Muscle layer of colon (tissue), 2 donors: ENCODE results near the gene PLCD3.

Experiments used
- H3K27ac ChIP-seq: one replicate; pipeline ENCODE4 v1.7.0; 2013; ENCODE audit warnings: low read depth, mild to moderate bottlenecking, low read length, moderate library complexity
- H3K27me3 ChIP-seq, 2 donors: one replicate each; pipeline ENCODE4 v1.7.0; 2013; ENCODE audit warnings: low read length in 2 of 2, mild to moderate bottlenecking in 2 of 2; ENCODE audit not compliant: insufficient read depth in 2 of 2, control insufficient read depth in 1 of 2
- H3K36me3 ChIP-seq: one replicate; pipeline ENCODE4 v1.7.0; 2013; ENCODE audit warnings: mild to moderate bottlenecking, low read length; ENCODE audit not compliant: insufficient read depth
- H3K4me1 ChIP-seq: one replicate; pipeline ENCODE4 v1.7.0; 2013; ENCODE audit warnings: mild to moderate bottlenecking, low read length; ENCODE audit not compliant: insufficient read depth
- H3K4me3 ChIP-seq, 2 donors: one replicate each; pipeline ENCODE4 v1.7.0; 2013; ENCODE audit warnings: low read length in 2 of 2, low read depth in 1 of 2, mild to moderate bottlenecking in 1 of 2, moderate library complexity in 1 of 2
- H3K9ac ChIP-seq: one replicate; pipeline ENCODE4 v1.7.0; 2013; ENCODE audit warnings: low read length
- H3K9me3 ChIP-seq: one replicate; pipeline ENCODE4 v1.7.0; 2013; ENCODE audit warnings: mild to moderate bottlenecking, low read length
- donor health status: abdominal sarcoma.
- donor health status: Adenocarcinoma of cecum.

Gene PLCD3

GRCh38 chr17:45092911-45093430, 39.3 kb downstream of the PLCD3 start:
- Histone ChIP-seq H3K4me3 (no peak overlapping the region), H3K9ac (peak overlapping the region; percentile 31)

GRCh38 chr17:45091778-45092425, 40.4 kb downstream of the PLCD3 start:
- H3K4me3 ChIP-seq = no peak overlapping the region
- H3K9me3 ChIP-seq = no peaks in the 10 kb centered on the region
- peaks cover 62% of the 10 kb centered on the region for H3K36me3 ChIP-seq
- no peak overlapping the region for H3K9ac ChIP-seq
- H3K27ac ChIP-seq = peak overlapping the region; percentile 70
- no peaks in the 10 kb centered on the region for H3K27me3 ChIP-seq
- H3K4me1 ChIP-seq = peaks cover 36% of the 10 kb centered on the region

More at GRCh38 chr17:45092911-45093430, 39.3 kb downstream of the PLCD3 start:
- Histone ChIP-seq H3K27ac (peak overlapping the region; percentile 85), H3K4me1 (peaks cover 36% of the 10 kb centered on the region), H3K9me3 (no peaks in the 10 kb centered on the region), H3K36me3 (peaks cover 62% of the 10 kb centered on the region), H3K27me3 (no peaks in the 10 kb centered on the region)

- H3K4me3 ChIP-seq = no peak overlapping the region
- H3K4me1 ChIP-seq = peaks cover 30% of the 10 kb centered on the region
- no peak overlapping the region for H3K9ac ChIP-seq
- H3K36me3 ChIP-seq = peaks cover 57% of the 10 kb centered on the region
- no peak overlapping the region for H3K27ac ChIP-seq
- no peaks in the 10 kb centered on the region for H3K27me3 ChIP-seq
- H3K9me3 ChIP-seq = no peaks in the 10 kb centered on the region
Measured at GRCh38 chr17:45090711-45091110, 41.6 kb downstream of the PLCD3 start.

GRCh38 chr17:45088741-45089140, 43.6 kb downstream of the PLCD3 start:
- Histone ChIP-seq H3K4me1 (peaks cover 25% of the 10 kb centered on the region), H3K4me3 (no peak overlapping the region), H3K9ac (no peak overlapping the region), H3K9me3 (no peaks in the 10 kb centered on the region), H3K27ac (no peak overlapping the region), H3K27me3 (no peaks in the 10 kb centered on the region), H3K36me3 (peaks cover 58% of the 10 kb centered on the region)

GRCh38 chr17:45087978-45088377, 44.3 kb downstream of the PLCD3 start:
- Histone ChIP-seq H3K27ac (no peak overlapping the region), H3K9ac (no peak overlapping the region), H3K36me3 (peaks cover 62% of the 10 kb centered on the region)

GRCh38 chr17:45087504-45087975, 44.8 kb downstream of the PLCD3 start:
- Histone ChIP-seq H3K9ac (no peak overlapping the region), H3K36me3 (peaks cover 62% of the 10 kb centered on the region), H3K4me1 (peaks cover 13% of the 10 kb centered on the region), H3K27me3 (no peaks in the 10 kb centered on the region), H3K4me3 (no peak overlapping the region), H3K9me3 (no peaks in the 10 kb centered on the region), H3K27ac (no peak overlapping the region)

More at GRCh38 chr17:45087978-45088377, 44.3 kb downstream of the PLCD3 start:
- no peaks in the 10 kb centered on the region for H3K9me3 ChIP-seq
- H3K4me3 ChIP-seq = no peak overlapping the region
- peaks cover 17% of the 10 kb centered on the region for H3K4me1 ChIP-seq
- no peaks in the 10 kb centered on the region for H3K27me3 ChIP-seq

GRCh38 chr17:45086865-45087503, 45.3 kb downstream of the PLCD3 start:
- no peak overlapping the region for H3K4me3 ChIP-seq
- H3K36me3 ChIP-seq = peaks cover 66% of the 10 kb centered on the region
- no peaks in the 10 kb centered on the region for H3K9me3 ChIP-seq
- H3K9ac ChIP-seq = no peak overlapping the region
- H3K27me3 ChIP-seq = no peaks in the 10 kb centered on the region
- H3K27ac ChIP-seq = no peak overlapping the region
- H3K4me1 ChIP-seq = peaks cover 7% of the 10 kb centered on the region

- H3K36me3 ChIP-seq = peaks cover 66% of the 10 kb centered on the region
- peaks cover 1% of the 10 kb centered on the region for H3K4me1 ChIP-seq
- no peaks in the 10 kb centered on the region for H3K27me3 ChIP-seq
- H3K9ac ChIP-seq = no peak overlapping the region
- no peaks in the 10 kb centered on the region for H3K9me3 ChIP-seq
- no peak overlapping the region for H3K4me3 ChIP-seq
- H3K27ac ChIP-seq = no peak overlapping the region
Measured at GRCh38 chr17:45086391-45086790, 45.9 kb downstream of the PLCD3 start.

GRCh38 chr17:45081047-45081703, 51.1 kb downstream of the PLCD3 start:
- H3K4me3 ChIP-seq = no peak overlapping the region
- H3K9me3 ChIP-seq = no peaks in the 10 kb centered on the region
- no peaks in the 10 kb centered on the region for H3K4me1 ChIP-seq
- H3K9ac ChIP-seq = no peak overlapping the region
- H3K36me3 ChIP-seq = peaks cover 25% of the 10 kb centered on the region
- H3K27ac ChIP-seq = no peak overlapping the region
- H3K27me3 ChIP-seq = no peaks in the 10 kb centered on the region

- no peaks in the 10 kb centered on the region for H3K27me3 ChIP-seq
- H3K4me1 ChIP-seq = peaks cover 5% of the 10 kb centered on the region
- no peak overlapping the region for H3K9ac ChIP-seq
- peaks cover 11% of the 10 kb centered on the region for H3K36me3 ChIP-seq
- H3K4me3 ChIP-seq = no peak overlapping the region
- no peak overlapping the region for H3K27ac ChIP-seq
- H3K9me3 ChIP-seq = no peaks in the 10 kb centered on the region
Measured at GRCh38 chr17:45077643-45078042, 54.7 kb downstream of the PLCD3 start.

- Histone ChIP-seq H3K27me3 (no peaks in the 10 kb centered on the region), H3K9me3 (no peaks in the 10 kb centered on the region), H3K9ac (no peak overlapping the region), H3K4me3 (no peak overlapping the region), H3K4me1 (peaks cover 5% of the 10 kb centered on the region), H3K27ac (no peak overlapping the region), H3K36me3 (peaks cover 13% of the 10 kb centered on the region)
Measured at GRCh38 chr17:45073414-45074070, 58.8 kb downstream of the PLCD3 start.
